ENCODE measurements around the gene SORBS1.

DNA sequence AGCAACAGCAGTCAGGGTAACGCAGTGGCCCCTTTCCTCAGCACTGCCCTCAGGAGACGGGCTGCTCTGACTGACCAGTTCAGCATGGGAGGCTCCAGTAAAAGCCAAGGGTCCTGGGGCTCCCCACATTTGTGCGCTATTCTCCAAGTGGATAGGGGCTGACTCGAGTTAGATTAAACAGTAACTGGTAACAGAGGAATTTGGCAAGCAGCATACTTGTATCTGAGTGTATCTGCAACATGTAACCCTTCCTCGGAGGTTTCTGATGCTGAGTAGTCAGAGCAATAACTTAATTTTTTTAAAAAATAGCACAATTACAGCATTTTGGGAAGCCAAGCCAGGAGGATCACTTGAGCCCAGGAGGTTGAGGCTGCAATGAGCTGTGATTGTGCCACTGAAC is 22.8 kb downstream of the SORBS1 start:
- TF ChIP-seq CTCF (IDR thresholded peaks at IDR 0.05) = no peak
- no peak for TF ChIP-seq POLR2A (IDR thresholded peaks at IDR 0.05)
